GM12878 (cell line): ENCODE data around the gene REV1.

ENCODE experiments used
- TF ChIP-seq, protein P1 (sequence below), 3 experiments: IDR thresholded peaks in 2 of 3; conservative IDR thresholded peaks in 1 of 3; 2 replicates each; pipeline ENCODE4 v1.5.1; 2011; ENCODE audit warnings: low read depth in 3 of 3, low read length in 3 of 3, mild to moderate bottlenecking in 3 of 3, control low read depth in 2 of 3, moderate library complexity in 2 of 3, inconsistent platforms in 1 of 3, mixed read lengths in 1 of 3; ENCODE audit not compliant: control insufficient read depth in 2 of 3, insufficient read depth in 1 of 3; ENCODE audit errors: extremely low read depth in 1 of 3
- TF ChIP-seq, protein P2 (sequence below): IDR thresholded peaks from 2 replicates; pipeline ENCODE4 v1.6.1; 2012; ENCODE audit warnings: low read depth, low read length, improper control_type of control experiment

DNA sequence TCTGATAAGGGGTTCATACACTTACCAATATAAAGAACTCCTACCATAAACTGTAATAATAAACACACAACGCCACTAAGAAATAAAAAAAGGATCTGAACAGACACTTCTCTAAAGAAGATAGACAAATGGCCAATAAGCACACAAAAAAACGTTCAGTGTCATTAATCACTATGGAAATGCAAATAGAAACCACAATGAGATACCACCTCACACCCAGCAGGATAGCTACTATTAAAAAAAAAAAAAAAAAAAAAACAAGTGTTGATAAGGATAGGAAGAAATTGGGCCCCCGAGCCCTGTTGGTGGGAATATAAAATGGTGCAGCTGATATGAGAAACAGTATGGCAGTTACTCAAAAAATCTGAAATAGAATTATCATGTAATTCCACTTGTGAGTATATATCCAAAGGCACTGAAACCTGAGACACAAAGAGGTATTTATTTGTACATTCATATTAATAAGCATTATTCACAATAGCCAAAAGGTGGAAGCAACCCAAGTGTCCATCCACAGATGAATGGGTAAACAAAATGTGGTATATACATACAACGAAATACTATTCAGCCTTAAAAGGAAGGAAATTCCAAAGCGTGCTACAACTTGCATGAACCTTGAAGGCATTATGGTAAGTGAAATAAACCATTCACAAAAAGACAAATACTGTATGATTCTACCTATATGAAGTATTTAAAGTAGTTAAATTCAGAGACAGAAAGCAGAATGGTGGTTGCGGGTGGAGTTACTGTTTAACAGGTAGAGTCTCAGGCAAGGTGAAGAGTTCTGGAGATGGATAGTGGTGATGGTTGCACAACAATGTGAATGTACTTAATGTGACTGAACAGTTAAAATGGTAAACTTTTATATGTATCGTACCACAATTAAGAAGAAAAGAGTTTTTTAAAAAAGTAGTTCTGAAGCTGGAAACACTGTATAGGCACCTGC is 17.9 kb downstream of the REV1 start:
- TF ChIP-seq, protein P1, sequence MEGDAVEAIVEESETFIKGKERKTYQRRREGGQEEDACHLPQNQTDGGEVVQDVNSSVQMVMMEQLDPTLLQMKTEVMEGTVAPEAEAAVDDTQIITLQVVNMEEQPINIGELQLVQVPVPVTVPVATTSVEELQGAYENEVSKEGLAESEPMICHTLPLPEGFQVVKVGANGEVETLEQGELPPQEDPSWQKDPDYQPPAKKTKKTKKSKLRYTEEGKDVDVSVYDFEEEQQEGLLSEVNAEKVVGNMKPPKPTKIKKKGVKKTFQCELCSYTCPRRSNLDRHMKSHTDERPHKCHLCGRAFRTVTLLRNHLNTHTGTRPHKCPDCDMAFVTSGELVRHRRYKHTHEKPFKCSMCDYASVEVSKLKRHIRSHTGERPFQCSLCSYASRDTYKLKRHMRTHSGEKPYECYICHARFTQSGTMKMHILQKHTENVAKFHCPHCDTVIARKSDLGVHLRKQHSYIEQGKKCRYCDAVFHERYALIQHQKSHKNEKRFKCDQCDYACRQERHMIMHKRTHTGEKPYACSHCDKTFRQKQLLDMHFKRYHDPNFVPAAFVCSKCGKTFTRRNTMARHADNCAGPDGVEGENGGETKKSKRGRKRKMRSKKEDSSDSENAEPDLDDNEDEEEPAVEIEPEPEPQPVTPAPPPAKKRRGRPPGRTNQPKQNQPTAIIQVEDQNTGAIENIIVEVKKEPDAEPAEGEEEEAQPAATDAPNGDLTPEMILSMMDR (IDR thresholded peaks at IDR 0.05 in 2 of 3, conservative IDR thresholded peaks at IDR 0.05 in 1 of 3; ENCODE audit: control insufficient read depth in 2 of 3, extremely low read depth in 1 of 3, insufficient read depth in 1 of 3, low read depth in 3 of 3, low read length in 3 of 3) = no peak
- TF ChIP-seq, protein P2, sequence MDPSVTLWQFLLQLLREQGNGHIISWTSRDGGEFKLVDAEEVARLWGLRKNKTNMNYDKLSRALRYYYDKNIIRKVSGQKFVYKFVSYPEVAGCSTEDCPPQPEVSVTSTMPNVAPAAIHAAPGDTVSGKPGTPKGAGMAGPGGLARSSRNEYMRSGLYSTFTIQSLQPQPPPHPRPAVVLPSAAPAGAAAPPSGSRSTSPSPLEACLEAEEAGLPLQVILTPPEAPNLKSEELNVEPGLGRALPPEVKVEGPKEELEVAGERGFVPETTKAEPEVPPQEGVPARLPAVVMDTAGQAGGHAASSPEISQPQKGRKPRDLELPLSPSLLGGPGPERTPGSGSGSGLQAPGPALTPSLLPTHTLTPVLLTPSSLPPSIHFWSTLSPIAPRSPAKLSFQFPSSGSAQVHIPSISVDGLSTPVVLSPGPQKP = no peak
